Panc1 (cell line): ENCODE measurements around the gene SYT2. TPM values are rescaled to one million over a fixed set of nuclear protein-coding genes. Genes with fewer than 3 reads are reported as not detected.

ENCODE experiments used
- ATAC-seq: fragments of 200-7000 bp; cut with Tn5 transposase; 2 replicates; pipeline ENCODE4 v1.9.1; 2020; ENCODE audit warnings: mild to moderate bottlenecking, moderate library complexity
- BruUV-seq: library from RNA; stranded (reverse); fragments of 400-500 nt; replicated peaks from 2 replicates; lab custom pipeline; 2021; lab: Mats Ljungman, UMichigan
- CTCF ChIA-PET: fragments of 300-600 bp; sonication (Branson Sonifier 250); formaldehyde crosslinking; loops from one replicate; lab custom pipeline; 2022; ENCODE audit warnings: antibody characterized with exemption; lab: Charles Lee
- POLR2A ChIA-PET: fragments of 300-600 bp; sonication (Branson Sonifier 250); formaldehyde crosslinking; loops from one replicate; lab custom pipeline; 2022; ENCODE audit warnings: antibody characterized with exemption; lab: Charles Lee
- DNase-seq: peaks from one replicate; pipeline ENCODE4 v3.0.0-alpha.2; 2010; ENCODE audit warnings: low read depth, low spot score
- H3K27ac ChIP-seq: 2 replicates; pipeline ENCODE4 v1.5.1; 2011; ENCODE audit warnings: mild to moderate bottlenecking, low read length, inconsistent platforms
- H3K27me3 ChIP-seq: fragments of 200-500 bp; sonication (Bioruptor generic); 2 replicates; pipeline ENCODE4 v1.6.0; 2014; ENCODE audit warnings: low read length, inconsistent platforms; ENCODE audit not compliant: control insufficient read depth, insufficient read depth
- H3K36me3 ChIP-seq: fragments of 200-500 bp; sonication (Bioruptor generic); 2 replicates; pipeline ENCODE4 v1.5.1; 2014; ENCODE audit warnings: inconsistent platforms, mild to moderate bottlenecking, low read length, moderate library complexity; ENCODE audit not compliant: control insufficient read depth, insufficient read depth
- H3K4me1 ChIP-seq: 2 replicates; pipeline ENCODE4 v1.5.1; 2011; ENCODE audit warnings: inconsistent platforms, mild to moderate bottlenecking, low read length, moderate library complexity; ENCODE audit not compliant: control insufficient read depth, insufficient read depth
- H3K4me3 ChIP-seq, 2 experiments: 2 replicates each; pipeline ENCODE4 v1.5.1; 2011 to 2012; ENCODE audit warnings: low read depth in 2 of 2, low read length in 2 of 2, mild to moderate bottlenecking in 2 of 2, inconsistent platforms in 1 of 2, moderate library complexity in 1 of 2
- H3K9me3 ChIP-seq: fragments of 200-500 bp; sonication (Bioruptor generic); 2 replicates; pipeline ENCODE4 v1.5.1; 2014; ENCODE audit warnings: low read depth, mild to moderate bottlenecking, inconsistent platforms, low read length, moderate library complexity; ENCODE audit not compliant: control insufficient read depth, insufficient read depth
- CTCF ChIP-seq: fragments of 450-650 bp; IDR thresholded peaks from 2 replicates; pipeline ENCODE4 v1.5.1; 2017; ENCODE audit warnings: mild to moderate bottlenecking
- POLR2AphosphoS5 ChIP-seq: IDR thresholded peaks from 2 replicates; pipeline ENCODE4 v1.6.1; 2012; ENCODE audit warnings: mild to moderate bottlenecking, low read depth, low read length, moderate library complexity
- SIN3A ChIP-seq: IDR thresholded peaks from 2 replicates; pipeline ENCODE4 v1.6.1; 2012; ENCODE audit warnings: low read depth, mild to moderate bottlenecking, low read length, moderate library complexity, borderline replicate concordance; ENCODE audit not compliant: insufficient read depth
- TCF7L2 ChIP-seq: IDR thresholded peaks from 2 replicates; pipeline ENCODE4 v1.6.1; 2011; ENCODE audit warnings: mild to moderate bottlenecking, low read depth, low read length, inconsistent platforms
- in situ Hi-C: cut with HindIII; loops from 2 replicates; pipeline ENCODE4 v1.10.0; 2016; ENCODE audit warnings: low sequenced_read_pairs, low pct_unique_long_range_greater_than_20kb
- intact Hi-C: fragments of 100-400 bp; cut with micrococcal nuclease; formaldehyde crosslinking; loops from one replicate; pipeline ENCODE4 v1.10.0; 2022; ENCODE audit not compliant: unreplicated experiment
- total RNA-seq: library from RNA; stranded (reverse); gene quantifications from one replicate; pipeline ENCODE4 v1.2.1, GENCODE V29; 2021; ENCODE audit not compliant: unreplicated experiment
- TF ChIP-seq, protein P1 (sequence below), 2 experiments: IDR thresholded peaks; 2 replicates each; pipeline ENCODE4 v1.6.1; 2011 to 2012; ENCODE audit warnings: low read depth in 2 of 2, control low read depth in 1 of 2, low read length in 1 of 2, mild to moderate bottlenecking in 1 of 2, moderate library complexity in 1 of 2; ENCODE audit not compliant: insufficient read depth in 1 of 2

SYT2 gene
- total RNA-seq, 1 experiment from 2014 or later, result 0.03 TPM

DNA sequence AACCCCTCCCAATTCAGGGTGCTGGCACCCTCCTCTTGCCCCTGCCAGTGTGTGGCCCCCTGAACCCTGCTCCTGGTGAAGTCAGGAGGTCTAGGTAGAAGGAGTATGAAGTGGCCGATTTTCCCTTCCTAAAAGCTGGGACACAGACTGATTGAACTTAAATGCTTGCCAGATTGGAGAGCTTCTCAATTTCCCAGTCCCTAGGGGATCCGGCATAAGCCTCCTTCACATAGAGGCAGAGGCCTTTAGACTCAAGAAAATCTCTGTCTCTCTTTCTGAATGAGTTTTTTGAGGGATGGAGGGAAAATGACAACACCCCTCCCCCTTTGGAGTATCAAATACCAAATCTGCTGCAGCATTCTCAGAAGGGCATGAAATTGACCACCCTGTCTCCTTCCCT lies 51.5 kb downstream of the SYT2 start:
- CTCF ChIA-PET, result interaction anchor here (0.6 kb wide), 1 partner anchor 61 kb away, joined by 3 read pairs; no protein-coding TSS in a partner anchor
- Histone ChIP-seq H3K36me3 (no peaks in the 10 kb centered on the region), H3K27me3 (peaks cover 25% of the 10 kb centered on the region), H3K4me1 (no peaks in the 10 kb centered on the region), H3K4me3 (no peak overlapping the region), H3K27ac (no peak overlapping the region), H3K9me3 (no peaks in the 10 kb centered on the region)
- POLR2A ChIA-PET, result interaction anchor here (0.6 kb wide), 1 partner anchor 1003 kb away, joined by 13 read pairs; no protein-coding TSS in a partner anchor
- no peak for ATAC-seq
- in situ Hi-C loops, result no loop called here
- no peak for DNase-seq
- intact Hi-C loops, result no loop called here
- BruUV-seq, result no TSS peak
- TF ChIP-seq, protein P1, sequence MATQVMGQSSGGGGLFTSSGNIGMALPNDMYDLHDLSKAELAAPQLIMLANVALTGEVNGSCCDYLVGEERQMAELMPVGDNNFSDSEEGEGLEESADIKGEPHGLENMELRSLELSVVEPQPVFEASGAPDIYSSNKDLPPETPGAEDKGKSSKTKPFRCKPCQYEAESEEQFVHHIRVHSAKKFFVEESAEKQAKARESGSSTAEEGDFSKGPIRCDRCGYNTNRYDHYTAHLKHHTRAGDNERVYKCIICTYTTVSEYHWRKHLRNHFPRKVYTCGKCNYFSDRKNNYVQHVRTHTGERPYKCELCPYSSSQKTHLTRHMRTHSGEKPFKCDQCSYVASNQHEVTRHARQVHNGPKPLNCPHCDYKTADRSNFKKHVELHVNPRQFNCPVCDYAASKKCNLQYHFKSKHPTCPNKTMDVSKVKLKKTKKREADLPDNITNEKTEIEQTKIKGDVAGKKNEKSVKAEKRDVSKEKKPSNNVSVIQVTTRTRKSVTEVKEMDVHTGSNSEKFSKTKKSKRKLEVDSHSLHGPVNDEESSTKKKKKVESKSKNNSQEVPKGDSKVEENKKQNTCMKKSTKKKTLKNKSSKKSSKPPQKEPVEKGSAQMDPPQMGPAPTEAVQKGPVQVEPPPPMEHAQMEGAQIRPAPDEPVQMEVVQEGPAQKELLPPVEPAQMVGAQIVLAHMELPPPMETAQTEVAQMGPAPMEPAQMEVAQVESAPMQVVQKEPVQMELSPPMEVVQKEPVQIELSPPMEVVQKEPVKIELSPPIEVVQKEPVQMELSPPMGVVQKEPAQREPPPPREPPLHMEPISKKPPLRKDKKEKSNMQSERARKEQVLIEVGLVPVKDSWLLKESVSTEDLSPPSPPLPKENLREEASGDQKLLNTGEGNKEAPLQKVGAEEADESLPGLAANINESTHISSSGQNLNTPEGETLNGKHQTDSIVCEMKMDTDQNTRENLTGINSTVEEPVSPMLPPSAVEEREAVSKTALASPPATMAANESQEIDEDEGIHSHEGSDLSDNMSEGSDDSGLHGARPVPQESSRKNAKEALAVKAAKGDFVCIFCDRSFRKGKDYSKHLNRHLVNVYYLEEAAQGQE (IDR thresholded peaks at IDR 0.05; ENCODE audit: insufficient read depth in 1 of 2, low read depth in 2 of 2, low read length in 1 of 2), result no peak
- TF ChIP-seq SIN3A (no peak), POLR2AphosphoS5 (no peak), CTCF (no peak), TCF7L2 (no peak)

GRCh38 chr1:202658251-202658759 lies 51.9 kb downstream of the SYT2 start:
- intact Hi-C loops, result no loop called here

More at GRCh38 chr1:202658251-202658759, 51.9 kb downstream of the SYT2 start:
- Histone ChIP-seq H3K4me3 (no peak overlapping the region), H3K9me3 (no peaks in the 10 kb centered on the region), H3K4me1 (no peaks in the 10 kb centered on the region), H3K27ac (no peak overlapping the region), H3K36me3 (no peaks in the 10 kb centered on the region), H3K27me3 (peaks cover 22% of the 10 kb centered on the region)
- DNase-seq (no peak), ATAC-seq (no peak)
- no TSS peak for BruUV-seq
- in situ Hi-C loops, result no loop called here
- ChIA-PET POLR2A (no interaction called here), CTCF (interaction anchor here (0.6 kb wide), 1 partner anchor 61 kb away, joined by 3 read pairs; no protein-coding TSS in a partner anchor)
- TF ChIP-seq SIN3A, result no peak
- TF ChIP-seq POLR2AphosphoS5, result no peak
- TF ChIP-seq TCF7L2, result no peak
- TF ChIP-seq, protein P1 (IDR thresholded peaks at IDR 0.05; ENCODE audit: insufficient read depth in 1 of 2, low read depth in 2 of 2, low read length in 1 of 2), result no peak
- no peak for TF ChIP-seq CTCF
